ENCODE results near the gene VANGL1.
A peak's percentile ranks its signal among the peaks of the same experiment; 100 is the strongest.

VANGL1 gene

GRCh38 chr1:115596080-115596780 is 45.5 kb upstream of the VANGL1 start:
- TF ChIP-seq, protein P1, sequence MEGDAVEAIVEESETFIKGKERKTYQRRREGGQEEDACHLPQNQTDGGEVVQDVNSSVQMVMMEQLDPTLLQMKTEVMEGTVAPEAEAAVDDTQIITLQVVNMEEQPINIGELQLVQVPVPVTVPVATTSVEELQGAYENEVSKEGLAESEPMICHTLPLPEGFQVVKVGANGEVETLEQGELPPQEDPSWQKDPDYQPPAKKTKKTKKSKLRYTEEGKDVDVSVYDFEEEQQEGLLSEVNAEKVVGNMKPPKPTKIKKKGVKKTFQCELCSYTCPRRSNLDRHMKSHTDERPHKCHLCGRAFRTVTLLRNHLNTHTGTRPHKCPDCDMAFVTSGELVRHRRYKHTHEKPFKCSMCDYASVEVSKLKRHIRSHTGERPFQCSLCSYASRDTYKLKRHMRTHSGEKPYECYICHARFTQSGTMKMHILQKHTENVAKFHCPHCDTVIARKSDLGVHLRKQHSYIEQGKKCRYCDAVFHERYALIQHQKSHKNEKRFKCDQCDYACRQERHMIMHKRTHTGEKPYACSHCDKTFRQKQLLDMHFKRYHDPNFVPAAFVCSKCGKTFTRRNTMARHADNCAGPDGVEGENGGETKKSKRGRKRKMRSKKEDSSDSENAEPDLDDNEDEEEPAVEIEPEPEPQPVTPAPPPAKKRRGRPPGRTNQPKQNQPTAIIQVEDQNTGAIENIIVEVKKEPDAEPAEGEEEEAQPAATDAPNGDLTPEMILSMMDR (IDR thresholded peaks at IDR 0.05; ENCODE audit: low read depth, low read length, missing control alignments): no peak
- in situ Hi-C loops (cut with HindIII; ENCODE audit: low pct_ligation_motif_present, low sequenced_read_pairs): no loop called here
- Histone ChIP-seq H3K4me3 (ENCODE audit: low read depth, low read length) (no peak overlapping the region), H3K27ac (peak overlapping the region; percentile 68), H3K36me3 (replicated peaks) (no peaks in the 10 kb centered on the region), H3K27me3 (replicated peaks) (no peaks in the 10 kb centered on the region)
- peak; percentile 80 for DNase-seq

DNA sequence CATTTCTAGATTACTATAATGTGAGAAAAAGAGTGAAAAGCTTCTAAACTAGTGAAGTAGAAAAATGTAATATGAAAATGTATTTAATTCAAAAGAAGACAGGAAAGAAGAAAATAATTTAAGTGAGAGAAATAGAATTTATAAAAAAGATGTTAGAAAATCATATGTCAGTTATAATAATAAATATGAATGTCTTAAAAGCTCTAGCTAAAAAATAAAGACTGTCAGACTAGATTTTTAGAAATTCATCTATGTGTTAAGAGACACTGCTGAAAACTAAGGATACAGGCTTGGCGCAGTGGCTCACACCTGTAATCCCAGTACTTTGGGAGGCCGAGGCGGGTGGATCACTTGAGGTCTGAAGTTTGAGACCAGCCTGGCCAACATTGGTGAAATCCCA is 37.3 kb upstream of the VANGL1 start:
- Histone ChIP-seq H3K36me3 (replicated peaks) (no peaks in the 10 kb centered on the region), H3K27ac (no peak overlapping the region), H3K27me3 (replicated peaks) (no peaks in the 10 kb centered on the region), H3K4me3 (ENCODE audit: low read depth, low read length) (no peak overlapping the region)
- TF ChIP-seq, protein P1 (IDR thresholded peaks at IDR 0.05; ENCODE audit: low read depth, low read length, missing control alignments): no peak
- no peak for DNase-seq
- in situ Hi-C loops (cut with HindIII; ENCODE audit: low pct_ligation_motif_present, low sequenced_read_pairs): no loop called here

- TF ChIP-seq, protein P1 (IDR thresholded peaks at IDR 0.05; ENCODE audit: low read depth, low read length, missing control alignments): no peak
- Histone ChIP-seq H3K36me3 (replicated peaks) (no peaks in the 10 kb centered on the region), H3K27me3 (replicated peaks) (no peaks in the 10 kb centered on the region), H3K27ac (no peak overlapping the region), H3K4me3 (ENCODE audit: low read depth, low read length) (no peak overlapping the region)
- in situ Hi-C loops (cut with HindIII; ENCODE audit: low pct_ligation_motif_present, low sequenced_read_pairs): no loop called here
- DNase-seq: no peak
Observed at GRCh38 chr1:115606305-115606704, 35.5 kb upstream of the VANGL1 start.

GRCh38 chr1:115609021-115609420 is 32.7 kb upstream of the VANGL1 start:
- DNase-seq: no peak
- Histone ChIP-seq H3K27me3 (replicated peaks) (no peaks in the 10 kb centered on the region), H3K36me3 (replicated peaks) (no peaks in the 10 kb centered on the region), H3K27ac (no peak overlapping the region), H3K4me3 (ENCODE audit: low read depth, low read length) (no peak overlapping the region)
- in situ Hi-C loops (cut with HindIII; ENCODE audit: low pct_ligation_motif_present, low sequenced_read_pairs): no loop called here
- TF ChIP-seq, protein P1 (IDR thresholded peaks at IDR 0.05; ENCODE audit: low read depth, low read length, missing control alignments): no peak

- H3K27me3 ChIP-seq (replicated peaks): no peaks in the 10 kb centered on the region
- DNase-seq: no peak
- TF ChIP-seq, protein P1 (IDR thresholded peaks at IDR 0.05; ENCODE audit: low read depth, low read length, missing control alignments): no peak
- no peak overlapping the region for H3K27ac ChIP-seq
- H3K4me3 ChIP-seq (ENCODE audit: low read depth, low read length): no peak overlapping the region
- in situ Hi-C loops (cut with HindIII; ENCODE audit: low pct_ligation_motif_present, low sequenced_read_pairs): no loop called here
- H3K36me3 ChIP-seq (replicated peaks): no peaks in the 10 kb centered on the region
Observed at GRCh38 chr1:115613767-115614166, 28.0 kb upstream of the VANGL1 start.

DNA sequence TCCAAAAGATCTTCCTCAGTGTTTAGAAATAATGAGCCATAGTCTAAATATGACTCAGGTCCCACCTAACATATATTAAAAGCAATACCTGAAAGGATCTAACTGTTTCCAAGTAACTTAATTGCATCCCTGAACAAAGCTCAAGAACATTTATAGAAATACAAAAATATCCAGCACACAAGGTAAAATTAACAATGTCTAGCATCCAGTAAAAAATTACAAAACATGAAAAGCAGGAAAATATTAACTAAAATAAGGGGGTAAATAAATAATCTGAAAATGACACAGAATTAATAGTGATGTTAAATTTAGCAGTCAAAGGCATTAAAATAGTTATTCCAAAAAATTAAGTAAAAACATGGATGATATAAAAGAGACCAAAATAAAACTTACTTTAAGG is 21.3 kb upstream of the VANGL1 start:
- TF ChIP-seq, protein P1 (IDR thresholded peaks at IDR 0.05; ENCODE audit: low read depth, low read length, missing control alignments): no peak
- no peak overlapping the region for H3K4me3 ChIP-seq (ENCODE audit: low read depth, low read length)
- H3K27me3 ChIP-seq (replicated peaks): no peaks in the 10 kb centered on the region
- H3K36me3 ChIP-seq (replicated peaks): no peaks in the 10 kb centered on the region
- no peak overlapping the region for H3K27ac ChIP-seq
- no peak for DNase-seq
- in situ Hi-C loops (cut with HindIII; ENCODE audit: low pct_ligation_motif_present, low sequenced_read_pairs): no loop called here

Measured in brain microvascular endothelial cell (primary cell).